Panc1 (cell line): ENCODE results near the gene FBXL17. TPM values are rescaled to one million over a fixed set of nuclear protein-coding genes. Genes with fewer than 3 reads are reported as not detected.

ENCODE experiments used
- ATAC-seq: fragments of 200-7000 bp; cut with Tn5 transposase; 2 replicates; pipeline ENCODE4 v1.9.1; 2020; ENCODE audit warnings: mild to moderate bottlenecking, moderate library complexity
- BruUV-seq: library from RNA; stranded (reverse); fragments of 400-500 nt; replicated peaks from 2 replicates; lab custom pipeline; 2021; lab: Mats Ljungman, UMichigan
- CTCF ChIA-PET: fragments of 300-600 bp; sonication (Branson Sonifier 250); formaldehyde crosslinking; loops from one replicate; lab custom pipeline; 2022; ENCODE audit warnings: antibody characterized with exemption; lab: Charles Lee
- POLR2A ChIA-PET: fragments of 300-600 bp; sonication (Branson Sonifier 250); formaldehyde crosslinking; loops from one replicate; lab custom pipeline; 2022; ENCODE audit warnings: antibody characterized with exemption; lab: Charles Lee
- DNase-seq: peaks from one replicate; pipeline ENCODE4 v3.0.0-alpha.2; 2010; ENCODE audit warnings: low read depth, low spot score
- H3K27ac ChIP-seq: 2 replicates; pipeline ENCODE4 v1.5.1; 2011; ENCODE audit warnings: mild to moderate bottlenecking, low read length, inconsistent platforms
- H3K27me3 ChIP-seq: fragments of 200-500 bp; sonication (Bioruptor generic); 2 replicates; pipeline ENCODE4 v1.6.0; 2014; ENCODE audit warnings: low read length, inconsistent platforms; ENCODE audit not compliant: control insufficient read depth, insufficient read depth
- H3K36me3 ChIP-seq: fragments of 200-500 bp; sonication (Bioruptor generic); 2 replicates; pipeline ENCODE4 v1.5.1; 2014; ENCODE audit warnings: inconsistent platforms, mild to moderate bottlenecking, low read length, moderate library complexity; ENCODE audit not compliant: control insufficient read depth, insufficient read depth
- H3K4me1 ChIP-seq: 2 replicates; pipeline ENCODE4 v1.5.1; 2011; ENCODE audit warnings: inconsistent platforms, mild to moderate bottlenecking, low read length, moderate library complexity; ENCODE audit not compliant: control insufficient read depth, insufficient read depth
- H3K4me3 ChIP-seq, 2 experiments: 2 replicates each; pipeline ENCODE4 v1.5.1; 2011 to 2012; ENCODE audit warnings: low read depth in 2 of 2, low read length in 2 of 2, mild to moderate bottlenecking in 2 of 2, inconsistent platforms in 1 of 2, moderate library complexity in 1 of 2
- H3K9me3 ChIP-seq: fragments of 200-500 bp; sonication (Bioruptor generic); 2 replicates; pipeline ENCODE4 v1.5.1; 2014; ENCODE audit warnings: low read depth, mild to moderate bottlenecking, inconsistent platforms, low read length, moderate library complexity; ENCODE audit not compliant: control insufficient read depth, insufficient read depth
- CTCF ChIP-seq: fragments of 450-650 bp; IDR thresholded peaks from 2 replicates; pipeline ENCODE4 v1.5.1; 2017; ENCODE audit warnings: mild to moderate bottlenecking
- POLR2AphosphoS5 ChIP-seq: IDR thresholded peaks from 2 replicates; pipeline ENCODE4 v1.6.1; 2012; ENCODE audit warnings: mild to moderate bottlenecking, low read depth, low read length, moderate library complexity
- REST ChIP-seq, 2 experiments: IDR thresholded peaks; 2 replicates each; pipeline ENCODE4 v1.6.1; 2011 to 2012; ENCODE audit warnings: low read depth in 2 of 2, control low read depth in 1 of 2, low read length in 1 of 2, mild to moderate bottlenecking in 1 of 2, moderate library complexity in 1 of 2; ENCODE audit not compliant: insufficient read depth in 1 of 2
- SIN3A ChIP-seq: IDR thresholded peaks from 2 replicates; pipeline ENCODE4 v1.6.1; 2012; ENCODE audit warnings: low read depth, mild to moderate bottlenecking, low read length, moderate library complexity, borderline replicate concordance; ENCODE audit not compliant: insufficient read depth
- TCF7L2 ChIP-seq: IDR thresholded peaks from 2 replicates; pipeline ENCODE4 v1.6.1; 2011; ENCODE audit warnings: mild to moderate bottlenecking, low read depth, low read length, inconsistent platforms
- in situ Hi-C: cut with HindIII; loops from 2 replicates; pipeline ENCODE4 v1.10.0; 2016; ENCODE audit warnings: low sequenced_read_pairs, low pct_unique_long_range_greater_than_20kb
- intact Hi-C: fragments of 100-400 bp; cut with micrococcal nuclease; formaldehyde crosslinking; loops from one replicate; pipeline ENCODE4 v1.10.0; 2022; ENCODE audit not compliant: unreplicated experiment
- total RNA-seq: library from RNA; stranded (reverse); gene quantifications from one replicate; pipeline ENCODE4 v1.2.1, GENCODE V29; 2021; ENCODE audit not compliant: unreplicated experiment

Gene FBXL17
- total RNA-seq, 1 experiment from 2014 or later, result 17.4 TPM

- in situ Hi-C loops, result no loop called here
- Histone ChIP-seq H3K27me3 (no peaks in the 10 kb centered on the region), H3K36me3 (no peaks in the 10 kb centered on the region), H3K27ac (no peak overlapping the region), H3K4me3 (no peak overlapping the region), H3K4me1 (no peaks in the 10 kb centered on the region), H3K9me3 (no peaks in the 10 kb centered on the region)
- ChIA-PET POLR2A (no interaction called here), CTCF (no interaction called here)
- no peak for ATAC-seq
- DNase-seq, result no peak
- intact Hi-C loops, result no loop called here
- TF ChIP-seq REST (IDR thresholded peaks at IDR 0.05; ENCODE audit: insufficient read depth in 1 of 2, low read depth in 2 of 2, low read length in 1 of 2) (no peak), POLR2AphosphoS5 (no peak), CTCF (no peak), SIN3A (no peak), TCF7L2 (no peak)
- no TSS peak for BruUV-seq
Observed at GRCh38 chr5:107929080-107929479, 452.8 kb downstream of the FBXL17 start.

DNA sequence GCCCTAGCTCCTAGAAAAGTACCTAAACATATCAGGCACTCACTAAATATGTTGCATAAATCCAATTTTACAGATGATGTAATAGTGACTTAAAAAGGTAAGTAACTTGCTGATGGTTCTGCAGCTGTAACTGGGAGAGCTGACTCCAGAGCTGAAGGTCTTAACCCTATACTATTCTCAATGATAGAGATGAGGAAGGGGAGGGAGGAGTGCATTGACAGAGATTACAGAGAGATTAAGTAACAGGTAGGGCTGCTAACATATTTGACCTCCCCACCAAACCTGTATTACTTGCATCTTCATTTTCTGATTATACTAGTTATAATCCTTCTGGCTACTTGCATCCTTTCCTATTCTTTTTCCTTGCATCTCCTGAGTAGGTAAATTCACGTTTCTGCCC lies 455.8 kb downstream of the FBXL17 start:
- Histone ChIP-seq H3K9me3 (no peaks in the 10 kb centered on the region), H3K27ac (no peak overlapping the region), H3K4me3 (no peak overlapping the region), H3K27me3 (no peaks in the 10 kb centered on the region), H3K4me1 (no peaks in the 10 kb centered on the region), H3K36me3 (no peaks in the 10 kb centered on the region)
- ChIA-PET POLR2A (no interaction called here), CTCF (no interaction called here)
- no peak for TF ChIP-seq REST (IDR thresholded peaks at IDR 0.05; ENCODE audit: insufficient read depth in 1 of 2, low read depth in 2 of 2, low read length in 1 of 2)
- no peak for TF ChIP-seq CTCF
- no peak for TF ChIP-seq SIN3A
- no peak for TF ChIP-seq POLR2AphosphoS5
- no peak for TF ChIP-seq TCF7L2
- intact Hi-C loops, result no loop called here
- no peak for DNase-seq
- no peak for ATAC-seq
- BruUV-seq, result no TSS peak
- in situ Hi-C loops, result no loop called here
